Activated CD4-positive, CD25-positive, alpha-beta regulatory T cell treated with anti-CD3 and anti-CD28 coated beads, Interleukin-2, amount 50 U/mL, for 24 hours (primary cell): ENCODE results near the gene ATG2B.

Experiments used
- ATAC-seq, 2 donors: fragments of 150-1000 bp; cut with Tn5 transposase; one replicate each; pipeline ENCODE4 v1.10.0; 2021; ENCODE audit warnings: mild to moderate bottlenecking in 1 of 2, moderate library complexity in 1 of 2

Gene ATG2B

DNA sequence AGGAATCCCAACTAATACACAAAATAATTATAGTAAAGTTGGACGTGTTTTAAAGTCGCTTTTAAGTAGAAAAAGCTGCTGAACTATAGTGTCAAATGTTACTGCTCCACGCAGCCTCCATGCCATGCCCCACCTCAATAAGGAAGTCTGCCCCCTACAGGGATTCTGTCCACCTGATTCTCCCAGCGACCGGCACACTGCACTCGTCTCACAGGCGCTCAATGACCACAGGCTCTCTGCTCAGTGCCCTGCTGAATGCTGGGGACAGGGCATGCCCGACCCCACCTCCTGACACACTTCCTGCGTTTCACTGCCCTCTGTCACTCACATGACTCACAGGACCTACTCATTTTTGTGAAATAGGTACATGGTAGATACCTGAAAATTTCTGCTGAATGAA, 58.2 kb downstream of the ATG2B start:
- no peak for ATAC-seq

DNA sequence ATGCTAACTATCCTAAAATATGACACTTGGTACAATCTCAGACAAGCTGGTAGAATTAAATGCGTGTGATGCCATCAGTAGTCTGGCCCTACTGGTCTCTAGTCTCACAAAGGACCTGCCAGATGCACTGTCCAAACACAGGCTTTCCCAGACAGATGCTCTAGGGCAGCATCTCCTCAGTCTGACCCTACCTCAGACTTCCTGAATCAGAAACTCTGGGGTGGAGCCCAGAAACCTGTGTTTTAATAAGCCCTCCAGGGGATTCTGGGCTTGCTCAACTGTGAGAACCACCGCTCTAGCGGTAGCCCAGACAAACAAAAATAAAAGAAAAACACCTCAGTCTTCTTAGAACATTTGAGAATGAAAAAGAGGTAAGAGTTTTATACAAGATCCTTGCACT, 59.2 kb downstream of the ATG2B start:
- ATAC-seq, result no peak

DNA sequence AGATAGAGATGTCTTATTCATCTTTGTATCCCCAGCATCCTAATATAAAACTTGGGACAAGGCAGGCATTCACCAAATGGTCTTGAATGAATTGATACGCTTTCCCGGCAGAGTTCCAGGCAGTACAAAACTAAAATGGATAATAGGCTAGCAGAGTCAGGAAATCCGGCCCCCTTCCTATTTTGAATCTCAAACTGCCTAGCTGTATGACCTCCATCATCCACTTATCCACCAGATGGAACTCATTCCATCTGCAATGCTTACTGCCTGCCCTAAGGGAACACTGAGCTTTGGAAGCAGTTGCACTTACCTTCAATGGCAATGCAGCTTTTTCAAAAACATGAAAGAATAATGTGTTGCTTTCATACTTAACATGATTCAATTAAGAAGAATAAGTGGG, 63.7 kb downstream of the ATG2B start:
- ATAC-seq, result no peak

DNA sequence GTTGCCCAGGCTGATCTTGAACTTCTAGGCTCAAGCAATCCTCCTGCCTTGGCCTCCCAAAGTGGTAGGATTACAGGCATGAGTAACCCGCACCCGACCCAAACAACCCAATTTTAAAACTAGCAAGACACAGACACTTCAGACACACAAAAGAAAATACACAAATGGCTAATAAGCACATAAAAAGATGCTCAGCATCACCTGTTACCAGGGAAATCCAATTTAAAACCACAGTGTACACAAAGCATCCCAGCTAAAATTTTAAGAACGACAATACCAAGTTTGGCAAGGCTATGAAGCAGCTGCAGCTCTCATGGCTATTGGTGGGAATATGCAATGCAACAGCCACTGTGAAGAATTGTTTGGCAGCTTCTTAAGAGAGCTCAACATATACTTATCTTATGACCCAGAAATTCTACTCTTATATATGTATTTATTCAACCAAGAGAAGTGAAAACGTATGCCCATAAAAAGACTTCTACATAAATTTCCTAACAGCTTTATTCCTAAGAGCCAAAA, 65.1 kb downstream of the ATG2B start:
- ATAC-seq, result no peak

DNA sequence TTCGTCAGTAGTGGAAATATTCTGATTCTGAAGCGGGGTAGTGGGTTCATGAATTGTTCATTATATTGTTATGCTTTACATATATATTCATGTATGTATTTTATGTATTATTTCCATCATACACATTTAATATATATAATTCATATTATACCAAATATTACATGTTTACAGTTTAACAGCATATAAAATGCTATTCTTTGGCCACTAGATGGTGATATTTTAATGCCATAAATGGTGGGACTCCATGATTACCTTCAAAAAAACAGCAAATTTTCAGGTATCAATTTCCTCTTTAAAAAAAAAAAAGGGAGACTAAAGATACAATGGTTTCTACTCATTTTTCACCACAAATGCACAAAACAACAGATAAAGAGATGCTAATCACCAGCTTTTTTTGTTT, 66.1 kb downstream of the ATG2B start:
- no peak for ATAC-seq

- no peak for ATAC-seq
Measured at GRCh38 chr14:96294246-96294645, 68.9 kb downstream of the ATG2B start.

- ATAC-seq, result no peak
Measured at GRCh38 chr14:96287856-96288255, 75.3 kb downstream of the ATG2B start.

GRCh38 chr14:96286251-96286650, 76.9 kb downstream of the ATG2B start:
- ATAC-seq, result no peak

- ATAC-seq, result no peak
Measured at GRCh38 chr14:96285667-96286066, 77.5 kb downstream of the ATG2B start.

DNA sequence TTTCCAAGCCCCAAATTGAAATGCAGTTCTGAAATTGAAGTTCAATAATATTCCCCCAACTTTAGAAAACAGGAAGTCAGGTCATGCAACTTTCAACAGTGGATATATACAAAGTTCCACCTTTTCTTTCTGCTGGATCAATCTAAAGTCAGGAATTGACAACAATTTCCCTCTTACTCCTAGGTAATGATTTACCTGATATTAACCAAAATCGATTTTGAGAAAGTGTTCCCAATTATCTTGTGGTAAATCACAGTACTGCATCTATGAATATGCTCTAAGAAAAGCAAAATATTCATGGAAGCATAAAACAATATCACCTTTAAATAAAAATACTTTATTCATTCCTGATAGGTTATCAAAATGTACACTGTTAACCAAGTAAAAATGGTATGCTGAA, 78.7 kb downstream of the ATG2B start:
- ATAC-seq, result no peak

- no peak for ATAC-seq
Measured at GRCh38 chr14:96284008-96284407, 79.1 kb downstream of the ATG2B start.

- no peak for ATAC-seq
Measured at GRCh38 chr14:96281486-96281885, 81.7 kb downstream of the ATG2B start.

DNA sequence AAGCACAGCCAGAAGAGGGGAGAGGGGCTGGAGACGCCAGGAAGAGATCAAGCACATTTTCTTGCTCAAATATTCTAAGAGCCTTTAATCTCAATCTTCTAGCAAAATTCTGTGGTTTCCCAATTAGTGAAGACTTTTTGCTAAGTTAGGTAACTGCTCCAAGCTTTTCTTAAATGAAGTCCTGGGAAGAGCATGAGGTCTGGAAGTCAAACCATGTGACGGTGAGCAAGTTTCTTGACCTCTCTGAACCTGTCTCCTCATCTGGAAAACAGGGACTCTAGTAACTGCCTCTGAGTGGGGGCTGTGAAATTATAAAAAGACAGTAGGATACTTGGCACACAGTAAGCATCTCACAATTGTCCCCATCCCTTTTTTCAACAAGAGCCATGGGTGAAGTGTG, 83.0 kb downstream of the ATG2B start:
- ATAC-seq, result no peak

- ATAC-seq, result no peak
Measured at GRCh38 chr14:96279564-96279963, 83.6 kb downstream of the ATG2B start.

GRCh38 chr14:96277890-96278289, 85.3 kb downstream of the ATG2B start:
- no peak for ATAC-seq

GRCh38 chr14:96275177-96276112, 87.7 kb downstream of the ATG2B start:
- ATAC-seq, result no peak

- no peak for ATAC-seq
Measured at GRCh38 chr14:96274543-96274942, 88.6 kb downstream of the ATG2B start.

GRCh38 chr14:96274122-96274521, 89.0 kb downstream of the ATG2B start:
- ATAC-seq, result no peak

- no peak for ATAC-seq
Measured at GRCh38 chr14:96273629-96274028, 89.5 kb downstream of the ATG2B start.

- no peak for ATAC-seq
Measured at GRCh38 chr14:96272777-96273473, 90.2 kb downstream of the ATG2B start.

- ATAC-seq, result no peak
Measured at GRCh38 chr14:96271421-96271762, 91.7 kb downstream of the ATG2B start.

- ATAC-seq, result no peak
Measured at GRCh38 chr14:96270565-96271420, 92.3 kb downstream of the ATG2B start.

DNA sequence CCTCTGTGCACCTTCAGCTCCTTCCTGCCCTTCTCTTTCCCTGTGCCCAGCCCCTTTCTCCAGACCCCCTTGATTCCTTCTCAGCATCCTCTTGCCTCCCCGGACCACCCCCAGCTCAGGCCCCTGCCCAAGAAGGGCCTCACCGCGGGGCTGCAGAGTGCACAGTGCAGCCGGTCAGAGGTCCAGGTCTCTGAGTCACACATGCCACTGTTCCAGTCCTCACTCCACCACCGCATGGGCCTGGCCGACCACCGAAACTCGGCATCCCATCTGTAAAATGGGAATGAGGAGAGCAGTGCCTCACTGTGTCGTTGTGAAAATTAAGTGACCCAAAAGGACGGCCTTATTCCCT, 93.8 kb downstream of the ATG2B start:
- ATAC-seq, result no peak
